ENCODE measurements around the gene LRRFIP1.
"Not testable (repeated sequence)": the region's sequence is repeated elsewhere in the genome, so short reads cannot be mapped to it uniquely, and the experiment has no call there.

LRRFIP1 gene

DNA sequence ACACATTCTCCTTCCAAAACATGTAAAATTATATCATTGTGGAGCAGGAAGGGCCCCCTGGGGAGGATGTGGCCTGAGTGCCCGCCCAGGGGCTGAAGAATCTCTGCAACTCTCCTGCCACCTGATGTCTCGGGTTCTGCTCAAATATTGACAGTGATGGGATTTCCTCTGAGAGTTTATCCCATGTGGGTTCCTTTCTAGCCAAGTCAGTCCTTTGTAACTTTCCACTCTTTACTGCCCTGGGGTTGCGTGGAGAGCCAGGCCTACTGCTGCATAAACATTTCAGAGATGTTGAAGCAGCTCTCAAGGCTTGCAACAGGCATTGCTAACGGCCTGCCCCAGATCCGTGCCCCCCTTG is 32.9 kb upstream of the LRRFIP1 start:
- TF ChIP-seq, protein P1, sequence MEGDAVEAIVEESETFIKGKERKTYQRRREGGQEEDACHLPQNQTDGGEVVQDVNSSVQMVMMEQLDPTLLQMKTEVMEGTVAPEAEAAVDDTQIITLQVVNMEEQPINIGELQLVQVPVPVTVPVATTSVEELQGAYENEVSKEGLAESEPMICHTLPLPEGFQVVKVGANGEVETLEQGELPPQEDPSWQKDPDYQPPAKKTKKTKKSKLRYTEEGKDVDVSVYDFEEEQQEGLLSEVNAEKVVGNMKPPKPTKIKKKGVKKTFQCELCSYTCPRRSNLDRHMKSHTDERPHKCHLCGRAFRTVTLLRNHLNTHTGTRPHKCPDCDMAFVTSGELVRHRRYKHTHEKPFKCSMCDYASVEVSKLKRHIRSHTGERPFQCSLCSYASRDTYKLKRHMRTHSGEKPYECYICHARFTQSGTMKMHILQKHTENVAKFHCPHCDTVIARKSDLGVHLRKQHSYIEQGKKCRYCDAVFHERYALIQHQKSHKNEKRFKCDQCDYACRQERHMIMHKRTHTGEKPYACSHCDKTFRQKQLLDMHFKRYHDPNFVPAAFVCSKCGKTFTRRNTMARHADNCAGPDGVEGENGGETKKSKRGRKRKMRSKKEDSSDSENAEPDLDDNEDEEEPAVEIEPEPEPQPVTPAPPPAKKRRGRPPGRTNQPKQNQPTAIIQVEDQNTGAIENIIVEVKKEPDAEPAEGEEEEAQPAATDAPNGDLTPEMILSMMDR (IDR thresholded peaks at IDR 0.05; ENCODE audit: poor library complexity, severe bottlenecking), result no peak
- Histone ChIP-seq H3K4me3 (ENCODE audit: severe bottlenecking) (no peak overlapping the region), H3K27ac (ENCODE audit: poor library complexity, severe bottlenecking) (no peak overlapping the region), H3K4me1 (ENCODE audit: insufficient read depth, poor library complexity, severe bottlenecking) (peaks cover 12% of the 10 kb centered on the region), H3K9me3 (ENCODE audit: severe bottlenecking) (no peaks in the 10 kb centered on the region), H3K27me3 (ENCODE audit: insufficient read depth, poor library complexity, severe bottlenecking) (no peaks in the 10 kb centered on the region), H3K36me3 (ENCODE audit: low read depth) (no peaks in the 10 kb centered on the region)
- ATAC-seq (ENCODE audit: low read depth), result no peak
- no peak for DNase-seq (ENCODE audit: low spot score)

GRCh38 chr2:237595829-237596519 is 31.4 kb upstream of the LRRFIP1 start:
- H3K27ac ChIP-seq (ENCODE audit: poor library complexity, severe bottlenecking); ATAC-seq (ENCODE audit: low read depth); DNase-seq (ENCODE audit: low spot score); H3K4me1 ChIP-seq (ENCODE audit: insufficient read depth, poor library complexity, severe bottlenecking); H3K4me3 ChIP-seq (ENCODE audit: severe bottlenecking); H3K36me3 ChIP-seq (ENCODE audit: low read depth); H3K9me3 ChIP-seq (ENCODE audit: severe bottlenecking); H3K27me3 ChIP-seq (ENCODE audit: insufficient read depth, poor library complexity, severe bottlenecking): not testable (repeated sequence)

DNA sequence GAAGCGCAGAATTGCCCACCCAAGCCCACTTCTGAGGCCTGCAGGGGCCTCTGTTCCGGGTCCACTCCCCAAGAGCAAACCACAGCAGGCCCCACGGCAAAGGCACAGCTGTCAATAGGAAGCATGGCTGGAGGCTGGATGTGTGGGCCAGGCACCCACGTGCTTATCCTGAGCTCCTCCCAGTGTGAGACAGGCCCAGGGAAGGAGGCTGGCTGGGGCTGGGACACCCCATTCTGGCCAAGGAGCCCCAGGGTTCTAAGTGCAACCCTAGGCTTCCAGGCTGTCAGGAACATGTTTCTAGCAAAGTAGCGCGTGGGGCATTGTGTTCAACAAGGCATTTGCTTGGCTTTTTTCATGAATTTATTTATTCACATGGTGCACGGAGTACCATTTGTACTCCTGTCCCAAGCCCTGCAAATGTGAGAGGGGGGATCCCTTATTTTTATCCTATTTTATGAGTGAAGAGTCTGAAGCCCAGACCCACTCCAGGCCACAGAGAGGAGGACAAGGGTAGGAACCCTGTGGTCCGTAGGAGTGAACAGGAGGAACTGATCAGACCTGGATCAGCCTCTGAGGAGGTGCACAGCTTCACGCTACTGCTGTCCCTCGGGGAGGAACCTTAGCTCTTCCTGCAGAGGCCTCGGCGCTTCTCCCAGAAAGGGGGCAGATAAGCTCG is 30.7 kb upstream of the LRRFIP1 start:
- DNase-seq (ENCODE audit: low spot score), result no peak
- H3K4me1 ChIP-seq (ENCODE audit: insufficient read depth, poor library complexity, severe bottlenecking), result no peaks in the 10 kb centered on the region
- TF ChIP-seq, protein P1 (IDR thresholded peaks at IDR 0.05; ENCODE audit: poor library complexity, severe bottlenecking), result no peak
- no peak overlapping the region for H3K27ac ChIP-seq (ENCODE audit: poor library complexity, severe bottlenecking)
- no peaks in the 10 kb centered on the region for H3K9me3 ChIP-seq (ENCODE audit: severe bottlenecking)
- no peaks in the 10 kb centered on the region for H3K27me3 ChIP-seq (ENCODE audit: insufficient read depth, poor library complexity, severe bottlenecking)
- H3K36me3 ChIP-seq (ENCODE audit: low read depth), result no peaks in the 10 kb centered on the region
- H3K4me3 ChIP-seq (ENCODE audit: severe bottlenecking), result no peak overlapping the region
- no peak for ATAC-seq (ENCODE audit: low read depth)

DNA sequence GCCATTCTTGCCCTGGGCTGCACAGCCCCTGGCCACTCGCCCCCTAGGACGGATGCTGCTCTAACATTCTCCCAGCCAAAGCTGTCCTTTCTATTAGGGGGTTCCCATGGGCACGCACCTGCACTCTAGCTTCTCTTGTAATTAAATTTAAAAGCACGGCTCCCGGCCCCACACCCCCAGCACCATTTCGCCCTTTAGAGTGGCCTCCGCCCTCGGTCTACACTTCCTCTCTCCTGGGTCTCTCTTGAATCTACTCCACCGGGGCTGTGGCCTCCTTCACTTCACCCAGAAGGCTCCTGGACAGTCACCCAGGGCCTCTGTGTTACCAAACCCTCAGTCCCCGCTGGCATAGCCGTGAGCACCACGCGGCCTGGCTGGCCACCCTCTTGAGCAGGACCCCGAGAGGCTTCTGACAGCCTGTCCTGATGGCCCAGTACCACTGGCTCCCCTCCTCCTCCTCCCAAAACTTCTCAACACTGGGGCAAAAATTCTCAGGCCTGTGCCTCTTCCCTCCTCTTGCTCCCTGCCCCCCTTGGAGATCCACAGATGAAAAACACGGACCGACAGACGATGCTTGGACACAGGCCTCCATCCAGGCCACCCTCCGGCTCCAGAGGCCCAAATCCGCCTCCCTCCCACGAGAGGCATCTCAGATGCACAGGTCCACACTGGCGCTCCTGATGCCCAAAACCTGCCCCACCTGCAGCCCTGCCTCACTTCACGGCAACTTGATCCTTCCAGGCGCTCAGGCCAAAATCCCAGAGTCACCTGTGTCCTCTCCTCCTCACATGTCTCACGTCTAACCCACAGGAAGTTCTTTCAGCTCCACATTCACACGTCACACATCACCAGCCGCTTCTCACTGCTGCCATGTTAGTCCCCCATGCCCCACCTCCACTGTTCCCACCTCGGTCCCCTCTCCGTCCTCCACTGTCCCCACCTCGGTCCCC is 29.9 kb upstream of the LRRFIP1 start:
- no peak overlapping the region for H3K4me3 ChIP-seq (ENCODE audit: severe bottlenecking)
- no peaks in the 10 kb centered on the region for H3K27me3 ChIP-seq (ENCODE audit: insufficient read depth, poor library complexity, severe bottlenecking)
- DNase-seq (ENCODE audit: low spot score) (no peak), ATAC-seq (ENCODE audit: low read depth) (no peak)
- H3K9me3 ChIP-seq (ENCODE audit: severe bottlenecking), result no peaks in the 10 kb centered on the region
- TF ChIP-seq, protein P1 (IDR thresholded peaks at IDR 0.05; ENCODE audit: poor library complexity, severe bottlenecking), result no peak
- H3K27ac ChIP-seq (ENCODE audit: poor library complexity, severe bottlenecking), result no peak overlapping the region
- H3K36me3 ChIP-seq (ENCODE audit: low read depth), result no peaks in the 10 kb centered on the region
- no peaks in the 10 kb centered on the region for H3K4me1 ChIP-seq (ENCODE audit: insufficient read depth, poor library complexity, severe bottlenecking)

GRCh38 chr2:237598468-237599208 is 28.7 kb upstream of the LRRFIP1 start:
- Histone ChIP-seq H3K27ac (ENCODE audit: poor library complexity, severe bottlenecking) (no peak overlapping the region), H3K36me3 (ENCODE audit: low read depth) (no peaks in the 10 kb centered on the region), H3K4me3 (ENCODE audit: severe bottlenecking) (no peak overlapping the region), H3K4me1 (ENCODE audit: insufficient read depth, poor library complexity, severe bottlenecking) (no peaks in the 10 kb centered on the region), H3K9me3 (ENCODE audit: severe bottlenecking) (no peaks in the 10 kb centered on the region), H3K27me3 (ENCODE audit: insufficient read depth, poor library complexity, severe bottlenecking) (no peaks in the 10 kb centered on the region)
- TF ChIP-seq, protein P1 (IDR thresholded peaks at IDR 0.05; ENCODE audit: poor library complexity, severe bottlenecking), result no peak
- no peak for DNase-seq (ENCODE audit: low spot score)
- ATAC-seq (ENCODE audit: low read depth), result no peak
